NCI-H748 (cell line): ENCODE results near the gene ADGRB3.

Experiments
- DNase-seq: peaks from one replicate; lab custom pipeline; 2025; ENCODE audit not compliant: unreplicated experiment; lab: John Stamatoyannopoulos, UW

The ADGRB3 gene

GRCh38 chr6:69303382-69303781 lies 668.3 kb downstream of the ADGRB3 start:
- no peak for DNase-seq

- no peak for DNase-seq
These were observed 670.4 kb downstream of the ADGRB3 start for GRCh38 chr6:69305456-69305855.

GRCh38 chr6:69308584-69308983 lies 673.5 kb downstream of the ADGRB3 start:
- no peak for DNase-seq

- DNase-seq: peak; percentile 4
These were observed 676.8 kb downstream of the ADGRB3 start for GRCh38 chr6:69311888-69312287.

- DNase-seq: no peak
These were observed 678.9 kb downstream of the ADGRB3 start for GRCh38 chr6:69314001-69314400.

GRCh38 chr6:69314531-69314930 lies 679.4 kb downstream of the ADGRB3 start:
- DNase-seq: no peak

- no peak for DNase-seq
These were observed 696.8 kb downstream of the ADGRB3 start for GRCh38 chr6:69331886-69332285.

- no peak for DNase-seq
These were observed 702.2 kb downstream of the ADGRB3 start for GRCh38 chr6:69337311-69337710.

- DNase-seq: no peak
These were observed 703.5 kb downstream of the ADGRB3 start for GRCh38 chr6:69338431-69339162.

- DNase-seq: no peak
These were observed 704.1 kb downstream of the ADGRB3 start for GRCh38 chr6:69339163-69339550.

- no peak for DNase-seq
These were observed 705.1 kb downstream of the ADGRB3 start for GRCh38 chr6:69340196-69340595.

GRCh38 chr6:69343851-69344250 lies 708.8 kb downstream of the ADGRB3 start:
- DNase-seq: no peak

GRCh38 chr6:69349771-69350170 lies 714.7 kb downstream of the ADGRB3 start:
- no peak for DNase-seq

GRCh38 chr6:69362209-69362608 lies 727.1 kb downstream of the ADGRB3 start:
- no peak for DNase-seq

GRCh38 chr6:69366831-69367230 lies 731.7 kb downstream of the ADGRB3 start:
- no peak for DNase-seq

- DNase-seq: no peak
These were observed 733.5 kb downstream of the ADGRB3 start for GRCh38 chr6:69368613-69369012.

- no peak for DNase-seq
These were observed 735.7 kb downstream of the ADGRB3 start for GRCh38 chr6:69370763-69371162.

GRCh38 chr6:69378326-69378725 lies 743.2 kb downstream of the ADGRB3 start:
- DNase-seq: no peak

- DNase-seq: no peak
These were observed 744.4 kb downstream of the ADGRB3 start for GRCh38 chr6:69379518-69379917.

GRCh38 chr6:69383627-69384026 lies 748.5 kb downstream of the ADGRB3 start:
- DNase-seq: no peak

GRCh38 chr6:69386426-69386825 lies 751.3 kb downstream of the ADGRB3 start:
- no peak for DNase-seq

GRCh38 chr6:69390125-69390524 lies 755.0 kb downstream of the ADGRB3 start:
- no peak for DNase-seq

GRCh38 chr6:69391106-69391505 lies 756.0 kb downstream of the ADGRB3 start:
- no peak for DNase-seq
